NCI-H128 (cell line): Measurements from ENCODE around the gene SLTM.
"Not testable (repeated sequence)": the region's sequence is repeated elsewhere in the genome, so short reads cannot be mapped to it uniquely, and the experiment has no call there.

ENCODE experiments used
- DNase-seq: peaks from one replicate; lab custom pipeline; 2025; ENCODE audit not compliant: unreplicated experiment; lab: John Stamatoyannopoulos, UW

The SLTM gene

DNA sequence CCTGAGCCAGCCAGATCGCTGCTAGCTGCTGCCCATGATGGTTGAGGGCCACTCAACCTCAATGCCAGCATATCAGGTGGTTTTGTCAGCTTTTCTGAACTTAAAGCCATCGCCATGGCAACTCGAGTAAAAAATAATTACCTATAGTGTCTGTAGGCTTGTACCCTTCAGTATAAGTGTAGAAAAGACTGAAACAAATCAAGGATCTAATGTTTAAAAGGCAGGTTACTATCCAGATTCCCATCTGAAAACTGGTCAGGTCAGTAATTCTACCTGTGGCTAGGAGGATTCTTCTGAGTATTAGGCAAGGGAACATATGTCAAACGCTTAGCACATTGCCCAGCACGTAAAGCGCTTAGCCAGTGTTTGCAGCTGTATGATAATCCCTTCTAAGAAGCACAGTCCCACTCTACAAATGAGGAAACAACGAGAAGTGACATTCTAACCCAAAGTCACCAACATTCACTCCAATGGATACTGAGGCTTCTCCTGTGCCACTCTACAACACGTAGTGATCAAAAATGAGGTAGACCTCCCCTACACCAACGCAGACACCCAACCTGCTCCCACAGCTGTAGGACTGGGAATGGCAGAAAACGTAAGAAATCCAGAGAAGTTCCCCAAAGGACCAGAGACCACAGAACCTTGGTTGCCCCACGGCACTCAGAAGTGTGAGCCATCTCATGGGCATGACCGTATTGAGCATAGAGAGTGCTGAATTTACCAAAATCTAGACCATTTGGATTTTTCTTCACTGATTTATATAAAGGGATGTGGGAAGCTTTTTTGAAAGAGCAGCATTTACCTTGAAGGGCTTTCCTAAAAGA, 55.3 kb downstream of the SLTM start:
- DNase-seq, result no peak

DNA sequence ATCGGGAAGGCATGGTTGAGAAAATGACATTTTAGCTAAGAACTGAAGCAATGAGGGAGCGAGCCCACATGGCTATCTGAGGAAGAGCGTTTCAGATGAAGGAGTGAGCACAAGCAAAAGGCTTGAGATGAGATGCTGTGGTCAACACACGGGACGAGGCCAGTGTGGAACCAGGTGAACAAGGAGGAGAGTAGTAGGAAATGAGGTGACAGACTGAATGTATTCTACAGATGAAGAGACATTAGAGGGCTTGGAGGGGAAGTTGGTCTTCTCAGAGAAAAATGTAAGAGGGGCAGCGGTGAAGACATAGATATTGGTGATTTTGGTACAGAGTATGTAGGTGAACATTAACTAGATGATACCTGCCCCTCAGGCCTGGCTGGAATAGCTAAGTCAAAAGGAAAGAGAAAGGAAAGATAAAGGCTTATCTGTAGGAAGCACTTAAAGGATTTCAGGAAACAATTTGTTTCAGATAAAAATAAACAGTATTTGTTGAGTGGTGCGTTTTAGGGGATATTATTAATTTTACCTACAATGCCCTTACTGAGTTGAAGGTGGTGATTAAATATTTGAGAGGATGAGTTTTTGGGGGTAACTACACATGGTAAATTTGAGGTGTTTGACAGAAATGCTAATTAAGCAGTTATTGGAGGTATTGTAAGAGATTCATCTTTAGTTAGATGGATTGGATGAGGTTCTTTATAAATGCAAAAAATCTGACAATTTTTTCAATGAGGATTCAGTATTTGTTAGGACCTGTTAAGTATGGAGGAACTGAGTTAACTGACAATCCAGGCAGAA, 57.0 kb downstream of the SLTM start:
- no peak for DNase-seq

DNA sequence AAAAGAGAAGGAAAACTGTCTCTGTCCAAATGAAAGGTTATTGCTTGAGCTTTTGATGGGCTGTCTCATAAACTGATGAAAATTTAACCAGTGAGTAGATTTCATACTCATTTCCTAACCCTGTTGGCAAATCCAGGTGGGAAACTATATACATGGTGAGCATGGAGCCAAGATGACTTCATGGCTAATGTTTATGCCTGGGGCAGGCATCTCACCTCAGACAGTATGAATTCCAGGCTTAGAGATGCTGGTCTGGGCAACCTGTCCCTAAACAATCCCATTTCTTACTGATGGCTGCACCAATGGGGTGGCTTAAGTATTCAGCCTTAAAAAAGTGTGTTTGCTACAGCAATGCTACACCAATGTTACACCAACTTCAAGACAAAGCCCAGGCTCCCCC, 58.1 kb downstream of the SLTM start:
- no peak for DNase-seq

DNA sequence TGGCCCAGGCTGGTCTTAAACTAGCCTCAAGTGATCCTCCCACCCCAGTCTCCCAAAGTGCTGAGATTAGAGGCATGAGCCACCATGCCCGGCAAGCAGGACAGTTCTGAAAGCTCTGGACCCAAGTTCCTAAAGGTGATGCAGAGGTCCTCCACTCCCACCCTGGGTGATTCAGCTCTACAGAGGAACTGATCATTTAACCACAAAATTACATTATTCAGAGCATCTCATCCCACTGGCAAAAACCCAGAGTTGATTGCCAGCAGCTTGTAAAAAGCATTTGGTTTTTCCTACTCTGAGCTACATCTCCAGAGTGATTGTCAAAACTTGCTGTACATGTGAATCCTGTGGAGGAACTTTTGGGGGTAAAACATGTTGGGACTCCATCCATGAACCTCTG, 60.2 kb downstream of the SLTM start:
- DNase-seq, result no peak

DNA sequence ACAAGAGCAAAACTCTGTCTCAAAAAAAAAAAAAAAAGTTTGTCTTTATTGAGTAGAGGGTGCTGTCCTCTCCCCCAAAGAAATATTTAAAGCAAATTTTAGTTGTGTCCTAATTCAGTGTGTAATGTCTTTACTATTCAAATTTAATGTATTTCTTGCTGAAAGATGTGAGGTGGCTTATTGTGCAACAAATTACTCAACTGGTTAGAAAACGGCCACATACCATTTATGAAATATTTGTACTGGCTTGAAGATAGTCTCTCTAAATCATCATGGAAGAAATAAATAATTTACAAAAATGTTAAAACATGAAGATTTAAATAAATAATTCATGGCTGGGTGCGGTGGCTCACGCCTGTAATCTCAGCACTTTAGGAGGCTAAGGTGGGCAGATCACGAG, 63.0 kb downstream of the SLTM start:
- DNase-seq, result no peak

DNA sequence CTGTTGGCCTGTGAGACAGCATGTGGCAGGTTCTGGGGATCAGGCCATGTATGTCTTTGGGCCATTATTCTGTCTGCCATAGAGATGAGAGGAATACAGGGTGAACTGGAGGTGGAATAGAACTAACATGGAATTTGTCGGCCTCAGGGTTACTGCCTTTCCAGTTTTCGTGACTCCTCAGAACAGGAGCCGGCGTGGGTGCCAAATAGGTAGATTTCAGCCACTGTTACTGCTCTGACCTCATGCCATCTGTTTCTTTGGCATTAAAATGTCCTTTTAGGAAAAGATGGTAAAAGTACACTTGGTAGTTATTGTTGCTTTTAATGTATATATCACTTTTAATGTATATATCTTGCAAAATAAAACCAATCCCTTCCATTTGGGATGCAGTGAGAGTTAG, 65.6 kb downstream of the SLTM start:
- DNase-seq, result no peak

DNA sequence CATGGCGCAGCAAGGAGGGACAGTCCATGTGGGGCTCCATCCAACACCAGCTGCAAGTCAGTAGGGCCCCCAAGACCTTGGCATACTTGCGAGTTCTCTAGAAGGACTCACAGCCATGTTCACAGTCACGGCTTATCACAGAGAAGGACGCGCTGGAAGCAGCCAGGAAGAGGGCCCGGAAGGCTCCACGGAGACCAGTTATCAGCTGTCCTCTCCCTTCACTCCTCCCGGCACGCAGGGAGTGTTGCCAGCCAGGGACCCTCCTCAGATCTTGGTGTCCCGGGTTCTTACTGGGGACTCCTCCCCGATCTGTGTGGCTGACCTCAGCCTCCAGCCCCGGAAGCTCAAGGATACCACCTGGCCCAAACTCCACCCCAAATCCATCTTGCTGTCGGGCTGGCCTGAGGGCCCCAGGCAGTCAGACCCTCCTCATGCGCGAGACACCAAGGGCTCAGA, 68.0 kb downstream of the SLTM start:
- DNase-seq, result no peak

DNA sequence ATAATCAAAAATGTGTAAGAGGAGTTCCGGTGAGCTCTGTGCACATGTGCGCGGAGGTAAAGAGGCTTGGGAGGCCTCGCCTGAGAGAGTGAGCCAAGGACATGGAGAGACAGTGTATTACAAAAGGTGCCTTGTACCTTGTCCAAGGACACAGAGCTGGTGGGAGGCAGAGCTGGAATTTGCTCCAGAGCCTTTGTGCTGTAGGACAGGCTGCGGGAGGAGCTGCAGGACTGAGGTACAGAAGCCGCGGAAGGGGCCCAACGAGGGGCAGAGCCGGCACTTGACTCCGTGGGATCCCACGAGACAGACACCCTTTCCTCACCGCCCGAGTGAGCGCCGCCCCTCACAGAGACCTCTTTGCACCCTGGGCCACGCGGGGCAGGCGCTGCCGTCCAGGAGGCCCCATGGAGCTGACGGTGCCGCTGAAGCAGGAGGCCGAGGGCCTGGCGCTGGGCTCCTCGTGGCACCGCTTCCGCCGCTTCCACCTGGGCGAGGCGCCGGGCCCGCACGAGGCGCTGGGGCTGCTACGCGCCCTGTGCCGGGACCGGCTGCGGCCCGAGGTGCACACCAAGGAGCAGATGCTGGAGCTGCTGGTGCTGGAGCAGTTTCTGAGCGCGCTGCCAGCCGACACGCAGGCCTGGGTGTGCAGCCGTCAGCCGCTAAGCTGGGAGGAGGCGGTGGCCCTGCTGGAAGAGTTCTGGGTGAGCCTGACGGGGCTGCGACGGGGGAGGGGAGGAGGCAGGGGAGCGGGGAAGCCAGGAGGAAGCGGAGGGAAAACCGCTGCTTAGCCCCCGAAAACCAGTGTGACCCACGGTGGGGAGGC, 68.7 kb downstream of the SLTM start:
- no peak for DNase-seq

DNA sequence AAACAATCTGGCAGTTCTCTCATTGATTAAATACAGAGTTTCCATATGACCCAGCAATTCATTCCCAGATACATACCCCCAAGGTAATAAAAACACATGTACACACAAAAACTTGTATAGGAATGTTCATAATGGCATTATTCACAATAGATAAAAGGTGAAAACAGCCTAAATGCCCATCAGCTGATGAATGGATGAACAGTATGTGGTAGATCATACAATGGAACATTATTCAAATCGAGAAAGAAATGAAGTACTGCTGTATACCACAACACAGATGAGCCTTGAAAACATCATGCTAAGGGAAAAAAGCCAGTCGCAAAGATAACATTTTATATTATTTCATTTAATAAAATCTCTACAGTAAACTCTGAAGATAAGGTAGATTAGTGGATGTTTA, 71.2 kb downstream of the SLTM start:
- no peak for DNase-seq

DNA sequence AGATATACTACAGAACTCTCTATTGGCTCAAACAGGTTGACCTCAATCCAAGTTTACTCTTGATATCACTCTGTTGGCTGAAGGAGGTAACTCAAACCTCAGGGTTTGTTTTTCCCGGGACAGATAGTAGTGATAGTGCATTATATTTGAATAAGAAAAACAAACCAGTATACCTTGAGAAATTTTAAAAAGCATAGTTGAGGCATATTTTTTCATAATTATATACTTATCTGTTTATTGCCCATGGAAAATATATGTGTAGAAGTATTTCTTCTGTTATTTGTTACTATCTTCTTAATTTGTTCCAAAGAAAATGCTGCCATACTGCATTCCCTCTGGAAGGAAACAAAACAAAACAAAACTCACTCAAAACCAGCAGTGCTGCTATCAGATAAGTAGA, 76.9 kb downstream of the SLTM start:
- DNase-seq, result not testable (repeated sequence)

DNA sequence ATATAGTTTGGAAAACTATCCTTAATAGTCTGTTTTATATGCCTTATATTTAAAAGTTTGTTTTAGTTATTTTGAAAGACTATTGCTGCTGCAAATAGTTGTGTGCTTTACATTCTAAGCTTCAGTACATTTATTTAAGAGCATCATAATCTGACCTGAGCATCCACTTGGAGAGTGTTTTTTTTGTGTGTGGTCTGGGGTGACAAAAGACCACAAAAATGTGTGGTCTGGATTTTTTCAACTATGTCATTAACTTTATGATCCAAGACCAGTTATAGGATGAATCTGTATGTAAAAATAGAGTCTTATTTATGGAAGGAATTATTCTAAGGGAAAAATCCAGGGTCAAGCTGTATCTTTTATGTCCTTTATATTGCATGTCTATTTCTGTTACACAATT, 77.4 kb downstream of the SLTM start:
- no peak for DNase-seq

DNA sequence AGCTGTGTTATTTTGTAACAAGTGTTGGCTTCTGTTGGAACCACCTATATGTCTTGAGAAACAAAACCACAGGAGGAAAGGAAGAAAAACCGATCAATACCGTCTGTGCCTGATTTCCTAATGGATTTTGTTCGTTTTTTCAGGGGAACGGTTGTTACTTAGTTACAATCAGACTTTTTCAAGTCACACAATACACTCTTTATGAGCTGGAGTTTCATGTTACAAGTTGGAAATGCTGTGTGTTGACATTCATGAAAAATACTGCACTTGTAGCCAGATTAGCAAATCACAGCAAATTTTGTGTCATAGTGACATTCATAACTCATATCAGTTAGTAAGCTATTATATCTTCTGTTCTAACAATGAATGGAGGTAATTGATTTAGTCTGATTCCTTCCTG, 78.9 kb downstream of the SLTM start:
- no peak for DNase-seq

DNA sequence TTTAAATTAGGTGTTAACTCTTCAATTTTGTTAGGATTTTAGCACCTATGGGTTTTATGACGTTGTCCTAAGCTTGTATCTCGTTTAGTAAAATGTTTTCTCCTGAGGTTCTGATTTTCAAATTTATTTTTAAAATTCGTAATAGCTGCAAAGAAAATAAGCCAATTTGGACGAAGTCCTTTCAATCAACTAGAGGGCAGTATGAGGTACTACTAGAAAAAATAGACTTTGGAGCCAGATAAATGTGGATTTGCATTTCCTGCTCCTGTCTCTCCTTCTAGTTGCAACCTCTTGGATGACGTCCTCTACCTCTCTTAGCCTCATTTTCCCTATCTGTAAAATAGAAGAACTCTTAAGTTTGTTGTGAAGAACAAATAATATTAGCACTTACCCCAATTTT, 81.1 kb downstream of the SLTM start:
- DNase-seq, result no peak

DNA sequence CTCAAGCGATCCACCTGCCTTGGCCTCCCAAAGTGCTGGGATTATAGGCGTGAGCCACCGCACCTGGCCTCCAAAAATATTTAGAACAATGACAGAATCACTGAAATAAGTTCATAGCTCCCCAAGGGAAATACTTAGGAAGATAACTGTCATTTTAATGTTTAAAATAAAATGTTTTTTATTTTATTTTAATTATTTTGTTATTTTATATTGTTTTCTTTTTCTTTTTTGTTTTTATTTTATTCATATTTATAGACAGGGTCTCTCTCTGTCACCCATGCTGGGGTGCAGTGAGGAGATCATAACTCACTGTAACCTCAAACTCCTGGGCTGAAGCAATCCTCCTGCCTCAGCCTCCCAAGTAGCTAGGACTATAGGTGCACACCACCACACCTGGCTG, 82.3 kb downstream of the SLTM start:
- DNase-seq, result not testable (repeated sequence)

DNA sequence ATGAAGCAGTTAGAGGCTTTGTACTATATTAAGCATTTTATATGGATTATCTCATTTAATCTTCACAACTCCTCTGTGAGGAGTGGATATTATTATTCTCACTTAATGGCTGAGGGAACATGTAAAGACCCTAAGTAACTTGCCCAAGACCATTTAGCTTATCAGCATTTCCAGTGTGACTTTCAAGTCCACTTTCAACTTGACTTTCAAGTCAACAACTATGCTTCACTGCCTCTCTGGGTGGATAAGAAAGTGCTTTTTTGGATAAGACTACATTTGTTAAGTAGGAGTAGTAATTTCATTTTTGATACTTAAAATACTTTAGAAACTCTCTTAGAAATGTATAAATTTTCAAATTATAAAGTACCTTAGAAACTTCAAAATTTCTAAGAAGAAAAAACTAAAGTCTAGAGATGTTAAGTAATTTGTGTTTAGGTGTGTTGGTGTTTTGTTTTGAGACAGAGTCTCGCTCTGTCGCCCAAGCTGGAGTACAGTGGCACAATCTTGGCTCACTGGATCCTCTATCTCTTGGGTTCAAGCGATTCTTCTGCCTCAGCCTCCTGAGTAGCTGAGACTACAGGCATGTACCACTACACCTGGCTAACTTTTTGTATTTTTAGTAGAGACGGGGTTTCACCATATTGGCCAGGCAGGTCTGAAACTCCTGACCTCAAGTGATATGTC, 90.6 kb downstream of the SLTM start:
- DNase-seq, result no peak

DNA sequence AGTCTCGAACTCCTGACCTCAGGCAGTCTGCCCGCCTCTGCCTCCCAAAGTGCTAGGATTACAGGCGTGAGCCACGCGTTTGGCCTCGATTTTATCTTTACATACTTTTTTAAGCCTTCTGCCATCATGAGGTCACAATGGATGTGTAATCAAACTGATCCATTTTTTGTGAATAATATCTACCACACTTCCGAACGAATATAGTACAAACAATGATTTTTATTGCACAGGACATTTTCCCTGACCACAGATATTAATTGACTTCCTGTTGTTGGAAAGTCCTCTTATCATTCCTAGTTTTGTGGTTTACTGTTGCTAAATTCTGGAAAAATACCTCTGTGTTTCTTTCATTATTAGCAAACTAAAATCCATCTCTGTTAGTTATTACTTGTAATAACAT, 93.4 kb downstream of the SLTM start:
- DNase-seq, result no peak

DNA sequence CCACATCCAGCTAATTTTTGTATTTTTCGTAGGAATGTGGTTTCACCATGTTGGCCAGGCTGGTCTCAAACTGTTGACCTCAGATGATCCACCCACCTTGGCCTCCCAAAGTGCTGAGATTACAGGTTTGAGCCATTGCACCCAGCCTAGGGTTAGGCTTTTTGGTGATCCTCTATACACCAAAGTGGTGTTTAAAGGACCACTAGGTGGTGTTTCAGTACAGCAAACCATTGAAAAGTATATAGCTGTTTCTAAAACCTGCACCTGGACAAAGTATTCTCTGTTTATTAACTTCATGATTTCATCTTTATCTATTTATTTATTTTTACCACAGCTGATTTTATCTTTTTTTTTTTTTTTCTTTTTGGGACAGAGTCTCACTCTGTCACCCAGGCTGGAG, 94.0 kb downstream of the SLTM start:
- DNase-seq, result no peak

DNA sequence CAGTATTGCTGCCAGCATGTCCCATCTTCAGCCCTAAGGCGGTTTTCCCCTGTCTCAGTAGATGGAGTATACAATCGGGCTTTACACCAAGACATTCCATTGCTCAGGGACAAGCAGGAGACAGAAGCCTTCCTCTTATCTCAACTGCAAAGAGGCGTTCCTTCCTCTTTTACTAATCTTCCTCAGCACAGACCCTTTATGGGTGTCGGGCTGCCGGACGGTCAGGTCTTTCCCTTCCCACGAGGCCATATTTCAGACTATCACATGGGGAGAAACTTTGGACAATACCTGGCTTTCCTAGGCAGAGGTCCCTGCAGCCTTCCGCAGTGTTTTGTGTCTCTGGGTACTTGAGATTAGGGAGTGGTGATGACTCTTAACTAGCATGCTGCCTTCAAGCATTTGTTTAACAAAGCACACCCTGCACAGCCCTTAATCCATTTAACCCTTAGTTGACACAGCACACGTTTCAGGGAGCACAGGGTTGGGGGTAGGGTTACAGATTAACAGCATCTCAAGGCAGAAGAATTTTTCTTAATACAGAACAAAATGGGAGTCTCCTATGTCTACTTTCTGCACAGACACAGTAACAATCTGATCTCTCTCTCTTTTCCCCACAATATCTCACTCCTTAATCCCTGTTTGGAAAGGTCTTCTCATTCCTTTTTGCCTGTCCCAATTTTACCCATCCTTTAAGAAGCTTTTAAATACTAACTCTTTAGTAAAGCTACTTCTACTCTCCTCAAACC, 99.6 kb downstream of the SLTM start:
- DNase-seq, result not testable (repeated sequence)

DNA sequence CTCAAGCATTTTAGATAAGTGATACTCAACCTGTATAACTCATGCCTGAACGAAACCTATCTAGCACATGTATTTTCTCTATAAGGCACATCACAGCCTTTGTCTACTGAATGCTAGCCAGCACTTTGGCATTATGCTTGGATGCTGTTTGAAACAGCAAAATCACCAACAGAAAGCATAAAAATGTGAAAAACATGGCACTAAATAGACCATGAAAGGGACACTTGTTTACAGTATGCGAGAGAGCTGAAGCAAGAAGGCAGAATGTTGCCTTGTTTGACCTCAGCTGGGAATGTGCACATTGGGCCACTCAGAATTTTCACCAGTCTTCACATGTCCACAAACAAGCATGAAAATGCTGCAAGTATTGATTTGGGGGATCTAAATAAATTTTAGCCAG, 102.9 kb downstream of the SLTM start:
- DNase-seq, result no peak
